ENCODE results near the gene ATP6V1D.
"Not testable (repeated sequence)": the region's sequence is repeated elsewhere in the genome, so short reads cannot be mapped to it uniquely, and the experiment has no call there.

Gene ATP6V1D

DNA sequence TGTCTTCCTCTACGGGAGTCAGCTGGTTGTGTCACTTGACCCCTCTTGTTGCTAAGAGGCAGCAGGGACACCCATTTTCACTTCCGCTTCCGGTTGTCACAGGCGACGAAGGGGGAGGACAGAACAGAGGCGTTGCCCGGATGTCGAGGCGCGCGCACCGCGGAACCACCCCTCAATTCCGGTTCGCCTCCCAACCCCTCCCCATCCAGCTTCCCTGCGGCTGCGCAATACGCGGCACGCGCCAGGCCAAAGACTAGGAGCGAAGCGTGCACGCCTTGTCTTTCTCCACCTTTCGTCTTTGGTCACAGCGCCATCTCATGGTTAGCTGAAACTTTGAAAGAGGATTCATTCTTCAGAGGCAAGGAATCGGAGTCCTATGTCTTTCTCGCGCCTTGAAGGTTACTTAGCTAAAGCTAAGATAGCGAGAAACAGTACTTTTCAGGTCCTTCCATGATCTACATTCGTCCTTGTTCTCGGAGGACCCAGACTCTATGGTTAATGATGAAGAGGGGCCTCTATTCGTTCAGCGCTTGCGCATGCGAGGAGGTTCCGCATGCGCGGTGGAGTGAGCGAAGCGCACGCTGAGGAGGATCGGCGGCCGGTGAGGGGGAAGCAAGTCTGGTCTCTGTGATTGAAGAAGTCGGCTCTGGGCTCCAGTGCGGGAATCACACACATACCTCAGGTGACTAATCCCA is at the start of gene ATP6V1D, which contains the start of gene EIF2S1:
Gene ATP6V1D (minus strand): TSS at position 30 of the 695 bp plus-strand sequence. CDS start 106 bp downstream, outside the sequence.
Gene EIF2S1 (plus strand): TSS at position 554 of the 695 bp plus-strand sequence. CDS start 4,440 bp downstream, outside the sequence.
- no peaks in the 10 kb centered on the region for H3K9me3 Mint-ChIP-seq
- H3K4me3 Mint-ChIP-seq: peak within 1 kb of the TSS; percentile 99
- TF ChIP-seq, protein P1, sequence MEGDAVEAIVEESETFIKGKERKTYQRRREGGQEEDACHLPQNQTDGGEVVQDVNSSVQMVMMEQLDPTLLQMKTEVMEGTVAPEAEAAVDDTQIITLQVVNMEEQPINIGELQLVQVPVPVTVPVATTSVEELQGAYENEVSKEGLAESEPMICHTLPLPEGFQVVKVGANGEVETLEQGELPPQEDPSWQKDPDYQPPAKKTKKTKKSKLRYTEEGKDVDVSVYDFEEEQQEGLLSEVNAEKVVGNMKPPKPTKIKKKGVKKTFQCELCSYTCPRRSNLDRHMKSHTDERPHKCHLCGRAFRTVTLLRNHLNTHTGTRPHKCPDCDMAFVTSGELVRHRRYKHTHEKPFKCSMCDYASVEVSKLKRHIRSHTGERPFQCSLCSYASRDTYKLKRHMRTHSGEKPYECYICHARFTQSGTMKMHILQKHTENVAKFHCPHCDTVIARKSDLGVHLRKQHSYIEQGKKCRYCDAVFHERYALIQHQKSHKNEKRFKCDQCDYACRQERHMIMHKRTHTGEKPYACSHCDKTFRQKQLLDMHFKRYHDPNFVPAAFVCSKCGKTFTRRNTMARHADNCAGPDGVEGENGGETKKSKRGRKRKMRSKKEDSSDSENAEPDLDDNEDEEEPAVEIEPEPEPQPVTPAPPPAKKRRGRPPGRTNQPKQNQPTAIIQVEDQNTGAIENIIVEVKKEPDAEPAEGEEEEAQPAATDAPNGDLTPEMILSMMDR (IDR thresholded peaks at IDR 0.05): peak; percentile 94
- H3K4me1 Mint-ChIP-seq: peaks cover 69% of the 10 kb centered on the region
- H3K36me3 Mint-ChIP-seq (ENCODE audit: low read depth): peaks cover 13% of the 10 kb centered on the region
- H3K27ac Mint-ChIP-seq: peak within 1 kb of the TSS; percentile 99
- no peaks in the 10 kb centered on the region for H3K27me3 Mint-ChIP-seq (ENCODE audit: low read depth, poor library complexity)
- DNase-seq: peak; percentile 99

DNA sequence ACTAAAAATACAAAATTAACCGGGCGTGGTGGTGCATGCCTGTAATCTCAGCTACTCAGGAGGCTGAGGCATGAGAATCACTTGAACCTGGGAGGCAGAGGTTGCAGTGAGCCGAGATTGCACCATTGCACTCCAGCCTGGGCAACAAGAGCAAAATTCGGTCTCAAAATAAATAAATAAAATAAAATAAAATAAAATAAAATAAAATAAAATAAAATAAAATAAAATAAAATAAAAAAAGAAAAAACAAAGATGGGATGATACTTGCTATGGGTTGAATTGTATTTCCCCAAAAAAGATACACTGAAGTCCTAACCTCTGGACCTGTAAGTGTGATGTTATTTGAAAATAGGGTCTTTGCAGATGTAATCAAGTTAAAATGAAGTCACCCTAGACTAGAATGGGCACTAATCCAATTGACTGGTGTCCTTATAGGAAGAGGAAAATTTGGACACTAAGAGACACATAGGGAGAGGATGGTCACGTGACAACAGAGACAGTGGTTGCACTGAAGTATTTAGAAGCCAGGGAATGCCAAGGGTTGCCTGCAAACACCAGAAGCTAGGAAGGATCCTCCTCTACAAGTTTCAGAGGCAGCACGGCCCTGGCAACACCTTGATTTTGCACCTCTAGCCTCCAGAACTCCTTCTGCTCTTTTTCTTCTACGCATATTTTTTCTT is 48.7 kb upstream of the ATP6V1D start:
- not testable (repeated sequence) for H3K4me3 Mint-ChIP-seq; DNase-seq; H3K4me1 Mint-ChIP-seq; H3K36me3 Mint-ChIP-seq (ENCODE audit: low read depth); H3K9me3 Mint-ChIP-seq; H3K27me3 Mint-ChIP-seq (ENCODE audit: low read depth, poor library complexity); H3K27ac Mint-ChIP-seq

DNA sequence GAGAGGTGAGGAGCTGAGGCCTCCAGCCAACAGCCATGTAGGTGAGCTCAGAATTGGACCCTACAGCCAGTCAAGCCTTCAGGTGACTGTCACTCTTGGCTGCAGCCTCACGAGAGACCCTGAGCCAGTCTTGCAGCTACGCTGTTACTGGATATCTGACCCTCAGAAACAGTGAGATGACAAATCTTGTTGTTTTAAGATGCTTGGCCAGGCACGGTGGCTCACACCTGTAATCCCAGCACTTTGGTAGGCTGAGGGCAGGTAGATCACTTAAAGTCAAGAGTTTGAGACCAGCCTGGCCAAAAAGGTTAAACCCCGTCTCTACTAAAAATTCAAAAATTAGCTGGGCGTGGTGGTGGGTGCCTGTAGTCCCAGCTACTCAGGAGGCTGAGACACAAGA is 46.2 kb upstream of the ATP6V1D start:
- Mint-ChIP-seq H3K4me1 (peaks cover 5% of the 10 kb centered on the region), H3K36me3 (ENCODE audit: low read depth) (no peaks in the 10 kb centered on the region), H3K9me3 (peaks cover 5% of the 10 kb centered on the region), H3K27me3 (ENCODE audit: low read depth, poor library complexity) (peaks cover 3% of the 10 kb centered on the region), H3K27ac (no peak overlapping the region), H3K4me3 (no peak overlapping the region)
- TF ChIP-seq, protein P1 (IDR thresholded peaks at IDR 0.05): no peak
- no peak for DNase-seq

DNA sequence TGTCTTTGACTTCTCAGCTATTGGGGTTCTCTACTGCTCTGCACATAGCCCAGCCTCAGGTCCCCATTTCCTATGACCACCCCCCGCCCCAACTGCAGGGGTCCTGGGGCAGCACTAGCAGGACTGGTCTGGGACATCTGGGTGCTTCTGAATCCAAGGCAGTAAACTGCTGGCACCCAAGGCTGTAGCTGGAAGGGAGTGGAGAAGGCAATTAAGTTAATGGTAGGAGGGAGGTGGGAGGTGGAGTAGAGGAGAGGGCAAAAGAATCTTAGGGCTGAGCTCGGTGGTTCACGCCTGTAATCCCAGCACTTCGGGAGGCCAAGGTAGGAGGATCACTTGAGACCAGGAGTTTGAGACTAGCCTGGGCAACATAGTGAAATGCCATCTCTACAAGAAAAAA is 40.8 kb upstream of the ATP6V1D start:
- no peak overlapping the region for H3K4me3 Mint-ChIP-seq
- DNase-seq: no peak
- peaks cover 5% of the 10 kb centered on the region for H3K9me3 Mint-ChIP-seq
- no peak overlapping the region for H3K27ac Mint-ChIP-seq
- peaks cover 17% of the 10 kb centered on the region for H3K4me1 Mint-ChIP-seq
- TF ChIP-seq, protein P1 (IDR thresholded peaks at IDR 0.05): no peak
- peaks cover 10% of the 10 kb centered on the region for H3K27me3 Mint-ChIP-seq (ENCODE audit: low read depth, poor library complexity)
- H3K36me3 Mint-ChIP-seq (ENCODE audit: low read depth): no peaks in the 10 kb centered on the region

DNA sequence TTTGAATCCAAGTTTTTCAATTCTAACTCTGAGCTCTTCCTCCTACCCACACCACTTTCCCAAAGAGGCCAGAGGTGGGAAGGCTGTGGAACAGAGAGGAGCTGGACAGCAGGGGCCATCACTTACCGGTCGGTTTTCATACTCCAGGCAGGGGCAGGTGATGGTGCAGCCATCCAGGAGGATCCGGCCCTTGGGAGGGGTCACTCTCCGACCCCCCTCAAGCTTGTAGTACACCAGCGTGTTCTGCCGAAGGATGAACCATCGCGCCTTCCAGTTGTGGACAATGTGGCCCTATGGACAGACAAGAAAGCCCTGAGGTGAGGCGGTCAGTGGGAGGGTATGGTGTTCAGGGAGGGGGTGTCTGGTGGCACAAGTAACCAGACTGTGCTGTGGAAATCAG is 37.9 kb upstream of the ATP6V1D start:
- no peaks in the 10 kb centered on the region for H3K36me3 Mint-ChIP-seq (ENCODE audit: low read depth)
- DNase-seq: no peak
- TF ChIP-seq, protein P1 (IDR thresholded peaks at IDR 0.05): no peak
- peaks cover 2% of the 10 kb centered on the region for H3K9me3 Mint-ChIP-seq
- H3K4me1 Mint-ChIP-seq: peaks cover 40% of the 10 kb centered on the region
- peaks cover 13% of the 10 kb centered on the region for H3K27me3 Mint-ChIP-seq (ENCODE audit: low read depth, poor library complexity)
- H3K4me3 Mint-ChIP-seq: no peak overlapping the region
- H3K27ac Mint-ChIP-seq: no peak overlapping the region

DNA sequence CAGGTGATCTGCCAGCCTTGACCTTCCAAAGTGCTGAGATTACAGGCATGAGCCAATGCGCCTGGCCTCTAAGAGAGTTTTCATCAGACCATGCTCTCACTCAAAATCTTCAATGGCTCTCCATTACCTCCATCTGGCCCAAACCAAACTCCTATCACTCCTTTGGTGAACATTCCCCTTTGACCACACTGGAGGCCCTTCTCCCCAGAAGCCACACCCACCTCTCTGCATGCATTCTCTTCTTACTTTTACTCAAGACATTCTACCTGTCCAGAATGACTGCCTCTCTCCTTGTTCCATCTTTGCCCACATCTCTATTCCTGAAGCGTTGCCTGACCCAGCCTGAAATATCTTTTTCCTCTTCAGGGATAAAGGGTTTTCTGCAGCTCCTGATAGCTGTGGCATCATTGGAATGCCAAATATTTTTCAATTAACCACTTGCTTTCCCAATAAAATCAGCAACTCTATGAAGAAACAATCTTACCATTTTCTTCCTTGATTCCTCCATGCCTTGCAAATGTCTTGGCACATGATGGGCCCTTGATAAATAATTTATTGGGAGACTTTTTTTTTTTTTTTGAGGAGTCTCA is 36.9 kb upstream of the ATP6V1D start:
- DNase-seq: no peak
- Mint-ChIP-seq H3K4me1 (peaks cover 40% of the 10 kb centered on the region), H3K27ac (no peak overlapping the region), H3K27me3 (ENCODE audit: low read depth, poor library complexity) (peaks cover 13% of the 10 kb centered on the region), H3K4me3 (no peak overlapping the region), H3K36me3 (ENCODE audit: low read depth) (no peaks in the 10 kb centered on the region), H3K9me3 (no peaks in the 10 kb centered on the region)
- TF ChIP-seq, protein P1 (IDR thresholded peaks at IDR 0.05): no peak
